Neural cell (in vitro differentiated cells): Measurements from ENCODE around the gene SLC16A1. TPM values are rescaled to one million over a fixed set of nuclear protein-coding genes. Genes with fewer than 3 reads are reported as not detected.

Experiments
- H2AFZ ChIP-seq: fragments of 200-600, 300-800 bp; sonication (generic), shearing (Covaris generic); 2 replicates; pipeline ENCODE4 v1.6.0; 2014; ENCODE audit warnings: low read depth, mild to moderate bottlenecking, antibody characterized with exemption, low read length, moderate library complexity
- H3F3A ChIP-seq: fragments of 200-600 bp; shearing (Covaris generic); 2 replicates; pipeline ENCODE4 v1.6.1; 2016; ENCODE audit warnings: mild to moderate bottlenecking, moderate library complexity, mixed read lengths, antibody characterized with exemption, low read length; ENCODE audit not compliant: insufficient read depth, poor library complexity, severe bottlenecking
- H3K27ac ChIP-seq: fragments of 200-600, 300-800 bp; sonication (generic), shearing (Covaris generic); 2 replicates; pipeline ENCODE4 v1.5.1; 2014; ENCODE audit warnings: mild to moderate bottlenecking, low read length, moderate library complexity
- H3K27me3 ChIP-seq: fragments of 300-800, 200-600 bp; sonication (generic), shearing (Covaris generic); 2 replicates; pipeline ENCODE4 v1.6.0; 2014; ENCODE audit warnings: mild to moderate bottlenecking, low read depth, low read length, moderate library complexity; ENCODE audit not compliant: insufficient read depth
- H3K36me3 ChIP-seq: fragments of 300-800, 200-600 bp; sonication (generic), shearing (Covaris generic); 2 replicates; pipeline ENCODE4 v1.5.1; 2014; ENCODE audit warnings: mild to moderate bottlenecking, antibody characterized with exemption, low read length, moderate library complexity; ENCODE audit not compliant: insufficient read depth
- H3K4me2 ChIP-seq: fragments of 300-800, 200-600 bp; sonication (generic), shearing (Covaris generic); 2 replicates; pipeline ENCODE4 v1.6.0; 2014; ENCODE audit warnings: mild to moderate bottlenecking, low read length
- H3K4me3 ChIP-seq: fragments of 300-800, 200-600 bp; sonication (generic), shearing (Covaris generic); 2 replicates; pipeline ENCODE4 v1.5.1; 2014; ENCODE audit warnings: mild to moderate bottlenecking, low read length, moderate library complexity
- H3K79me2 ChIP-seq: fragments of 200-600 bp; shearing (Covaris generic); replicated peaks from 2 replicates; pipeline ENCODE4 v1.6.0; 2014; ENCODE audit warnings: mild to moderate bottlenecking, low read length, moderate library complexity; ENCODE audit not compliant: insufficient read depth
- H3K9ac ChIP-seq: fragments of 300-800, 200-600 bp; sonication (generic), shearing (Covaris generic); 2 replicates; pipeline ENCODE4 v1.6.1; 2016; ENCODE audit warnings: mild to moderate bottlenecking, low read length, mixed read lengths
- H3K9me2 ChIP-seq: fragments of 200-600 bp; shearing (Covaris generic); 2 replicates; pipeline ENCODE4 v1.6.1; 2016; ENCODE audit warnings: mild to moderate bottlenecking, low read length, mixed read lengths; ENCODE audit not compliant: insufficient read depth
- H3K9me3 ChIP-seq: fragments of 200-600, 300-800 bp; sonication (generic), shearing (Covaris generic); 2 replicates; pipeline ENCODE4 v1.6.1; 2016; ENCODE audit warnings: mild to moderate bottlenecking, mixed run types, low read length, moderate library complexity, mixed read lengths
- H4K20me1 ChIP-seq: fragments of 200-600 bp; shearing (Covaris generic); 2 replicates; pipeline ENCODE4 v1.6.1; 2016; ENCODE audit warnings: mild to moderate bottlenecking, mixed run types; ENCODE audit not compliant: insufficient read depth
- CTCF ChIP-seq: fragments of 450-650 bp; IDR thresholded peaks from 2 replicates; pipeline ENCODE4 v1.5.1; 2014; ENCODE audit warnings: antibody characterized with exemption, mild to moderate bottlenecking, moderate library complexity; ENCODE audit not compliant: poor library complexity, severe bottlenecking
- EP300 ChIP-seq: fragments of 450-650 bp; conservative IDR thresholded peaks from 2 replicates; pipeline ENCODE4 v1.6.1; 2014; ENCODE audit warnings: antibody characterized with exemption, mild to moderate bottlenecking, moderate library complexity; ENCODE audit not compliant: poor library complexity, severe bottlenecking
- EZH2 ChIP-seq: fragments of 200-600, 300-800 bp; shearing (Covaris generic), sonication (generic); IDR thresholded peaks from 2 replicates; pipeline ENCODE4 v1.6.1; 2014; ENCODE audit warnings: antibody characterized with exemption, low read length, borderline replicate concordance, mild to moderate bottlenecking; ENCODE audit not compliant: insufficient read depth, poor library complexity, severe bottlenecking
- MXI1 ChIP-seq: fragments of 450-650 bp; conservative IDR thresholded peaks from 2 replicates; pipeline ENCODE4 v1.6.1; 2014; ENCODE audit warnings: antibody characterized with exemption, mild to moderate bottlenecking; ENCODE audit not compliant: poor library complexity, severe bottlenecking
- POLR2AphosphoS5 ChIP-seq: IDR thresholded peaks from 2 replicates; pipeline ENCODE4 v1.6.1; 2012
- RAD21 ChIP-seq: fragments of 450-650 bp; conservative IDR thresholded peaks from 2 replicates; pipeline ENCODE4 v1.6.1; 2014; ENCODE audit warnings: antibody characterized with exemption, mild to moderate bottlenecking, moderate library complexity
- REST ChIP-seq: IDR thresholded peaks from 2 replicates; pipeline ENCODE4 v1.6.1; 2012; ENCODE audit warnings: borderline replicate concordance
- SMC3 ChIP-seq: fragments of 450-650 bp; conservative IDR thresholded peaks from 2 replicates; pipeline ENCODE4 v1.6.1; 2014; ENCODE audit warnings: antibody characterized with exemption, mild to moderate bottlenecking, moderate library complexity; ENCODE audit not compliant: poor library complexity
- TAF1 ChIP-seq: IDR thresholded peaks from 2 replicates; pipeline ENCODE4 v1.6.1; 2012; ENCODE audit warnings: low read depth
- polyA plus RNA-seq: library from polyadenylated mRNA; depleted of rRNA; stranded (reverse); fragments of >200 nt; gene quantifications from 2 replicates; pipeline ENCODE4 v1.2.3, GENCODE V29; 2014

Gene SLC16A1
- polyA plus RNA-seq, 1 donor from 2014 or later = 18.6 TPM

DNA sequence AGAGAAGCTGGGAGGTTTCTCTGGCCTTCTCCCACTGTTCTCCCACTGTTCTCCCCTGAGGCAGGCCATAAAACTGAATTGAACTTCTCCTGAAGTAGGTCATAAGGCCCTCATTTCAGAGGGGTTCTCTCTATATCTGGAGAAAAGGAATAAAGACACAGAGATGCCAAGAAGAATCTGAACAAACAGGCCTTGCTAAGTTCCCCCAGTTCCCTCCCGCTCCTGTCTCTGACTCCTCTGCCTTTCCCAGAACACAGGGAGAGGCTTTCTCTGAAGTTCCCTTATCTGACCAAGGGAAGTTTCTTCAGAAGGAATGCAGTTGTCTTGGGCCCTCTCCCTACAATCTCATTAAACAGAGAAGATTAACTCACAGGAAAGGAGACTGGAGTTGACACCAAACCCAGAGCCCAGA, 83.4 kb downstream of the SLC16A1 start:
- no peak overlapping the region for H3K9ac ChIP-seq
- no peaks in the 10 kb centered on the region for H3K9me3 ChIP-seq
- no peak overlapping the region for H3K4me3 ChIP-seq
- H2AFZ ChIP-seq = no peak overlapping the region
- no peak overlapping the region for H3K27ac ChIP-seq
- H3K79me2 ChIP-seq = no peaks in the 10 kb centered on the region
- H3K9me2 ChIP-seq = no peaks in the 10 kb centered on the region
- H3K27me3 ChIP-seq = no peaks in the 10 kb centered on the region
- no peaks in the 10 kb centered on the region for H4K20me1 ChIP-seq
- no peaks in the 10 kb centered on the region for H3K36me3 ChIP-seq
- H3K4me2 ChIP-seq = no peak overlapping the region
- no peaks in the 10 kb centered on the region for H3F3A ChIP-seq
- TF ChIP-seq SMC3 = no peak
- no peak for TF ChIP-seq REST
- no peak for TF ChIP-seq EZH2
- no peak for TF ChIP-seq MXI1
- TF ChIP-seq RAD21 = no peak
- no peak for TF ChIP-seq EP300
- TF ChIP-seq TAF1 = no peak
- no peak for TF ChIP-seq CTCF
- no peak for TF ChIP-seq POLR2AphosphoS5

GRCh38 chr1:112870887-112871646, 84.9 kb downstream of the SLC16A1 start:
- Histone ChIP-seq H2AFZ (no peak overlapping the region), H3F3A (no peaks in the 10 kb centered on the region), H4K20me1 (no peaks in the 10 kb centered on the region), H3K4me2 (no peak overlapping the region), H3K4me3 (no peak overlapping the region), H3K79me2 (no peaks in the 10 kb centered on the region), H3K9me2 (no peaks in the 10 kb centered on the region), H3K9me3 (no peaks in the 10 kb centered on the region), H3K9ac (no peak overlapping the region), H3K27ac (no peak overlapping the region), H3K36me3 (no peaks in the 10 kb centered on the region), H3K27me3 (no peaks in the 10 kb centered on the region)
- TF ChIP-seq SMC3 (no peak), RAD21 (no peak), EP300 (no peak), POLR2AphosphoS5 (no peak), EZH2 (no peak), TAF1 (no peak), REST (no peak), MXI1 (no peak)
